T-cell (primary cell): Measurements from ENCODE around the gene KLHL24. TPM values are rescaled to one million over a fixed set of nuclear protein-coding genes. Genes with fewer than 3 reads are reported as not detected.
A peak's percentile ranks its signal among the peaks of the same experiment; 100 is the strongest.

Experiments used
- ATAC-seq, 4 experiments: fragments of 200-7000 bp in 3 of 4; fragments of 150-1000 bp in 1 of 4; cut with Tn5 transposase; replicated peaks in 1 of 4; 1 replicate in 3 of 4; 2 replicates in 1 of 4; pipeline ENCODE4 v1.10.0; 2021; ENCODE audit warnings: moderate library complexity in 3 of 4, mild to moderate bottlenecking in 2 of 4, moderate number of reproducible peaks in 1 of 4
- CTCF ChIA-PET, 2 donors: fragments of 300-600 bp; sonication (Branson Sonifier 250); formaldehyde crosslinking; loops; one replicate each; lab custom pipeline; 2022; ENCODE audit warnings: antibody characterized with exemption in 2 of 2; lab: Charles Lee
- POLR2A ChIA-PET, 2 donors: fragments of 300-600 bp; sonication (Branson Sonifier 250); formaldehyde crosslinking; loops; one replicate each; lab custom pipeline; 2022; ENCODE audit warnings: antibody characterized with exemption in 2 of 2; lab: Charles Lee
- DNase-seq, 35 experiments: peaks; one replicate each; pipeline versions ENCODE4 v3.0.0 to v3.0.0-alpha.2; 2013 to 2023
- H3K27ac ChIP-seq: one replicate; pipeline ENCODE4 v1.5.1; 2013; ENCODE audit warnings: low read length
- H3K27me3 ChIP-seq, 2 experiments: replicated peaks in 1 of 2; 1 replicate in 1 of 2; 2 replicates in 1 of 2; pipeline versions ENCODE4 v1.6.1 to v1.7.0; 2013; ENCODE audit warnings: low read length in 1 of 2, mixed read lengths in 1 of 2; ENCODE audit not compliant: control insufficient read depth in 2 of 2, insufficient read depth in 2 of 2; ENCODE audit errors: extremely low read depth in 1 of 2
- H3K36me3 ChIP-seq, 2 donors: 1 replicate in 1 of 2; 2 replicates in 1 of 2; pipeline versions ENCODE4 v1.6.1 to v1.7.0; 2013; ENCODE audit warnings: low read length in 1 of 2; ENCODE audit not compliant: control insufficient read depth in 2 of 2, insufficient read depth in 1 of 2; ENCODE audit errors: extremely low read depth in 1 of 2
- H3K4me1 ChIP-seq, 2 experiments: 1 replicate in 1 of 2; 2 replicates in 1 of 2; pipeline versions ENCODE4 v1.6.1 to v1.7.0; 2013; ENCODE audit warnings: low read length in 2 of 2, mixed read lengths in 1 of 2; ENCODE audit not compliant: insufficient read depth in 2 of 2, control insufficient read depth in 1 of 2; ENCODE audit errors: extremely low read depth in 1 of 2
- H3K4me3 ChIP-seq, 2 donors: 1 replicate in 1 of 2; 2 replicates in 1 of 2; pipeline versions ENCODE4 v1.5.1 to v1.7.0; 2013; ENCODE audit warnings: mild to moderate bottlenecking in 2 of 2, low read length in 1 of 2, moderate library complexity in 1 of 2; ENCODE audit not compliant: control insufficient read depth in 1 of 2; ENCODE audit errors: extremely low read depth in 1 of 2
- H3K9me3 ChIP-seq: 2 replicates; pipeline ENCODE4 v1.7.0; 2013
- H3K27ac Mint-ChIP-seq, 2 donors: one replicate each; pipeline ENCODE4 v1.8.0; 2020 to 2021; ENCODE audit warnings: mild to moderate bottlenecking in 2 of 2, mixed read lengths in 2 of 2
- H3K27me3 Mint-ChIP-seq, 2 donors: one replicate each; pipeline ENCODE4 v1.8.0; 2021 to 2022; ENCODE audit warnings: mixed read lengths in 2 of 2
- H3K36me3 Mint-ChIP-seq: one replicate; pipeline ENCODE4 v1.8.0; 2021; ENCODE audit warnings: mixed read lengths
- H3K4me1 Mint-ChIP-seq, 3 donors: one replicate each; pipeline ENCODE4 v1.8.0; 2020 to 2022; ENCODE audit warnings: mixed read lengths in 3 of 3, mild to moderate bottlenecking in 1 of 3
- H3K4me3 Mint-ChIP-seq, 3 donors: one replicate each; pipeline ENCODE4 v1.8.0; 2020 to 2022; ENCODE audit warnings: mild to moderate bottlenecking in 3 of 3, mixed read lengths in 3 of 3, moderate library complexity in 3 of 3
- H3K9me3 Mint-ChIP-seq, 3 donors: one replicate each; pipeline ENCODE4 v1.8.0; 2020 to 2022; ENCODE audit warnings: mixed read lengths in 3 of 3
- WGBS: methylation state at CpG from one replicate; pipeline ENCODE4 v1.1.5; 2013; ENCODE audit warnings: missing lambda C conversion rate; ENCODE audit not compliant: insufficient coverage; 5-methylcytosine and 5-hydroxymethylcytosine counted together
- total RNA-seq, 35 experiments: library from RNA in 6 of 35; stranded (reverse) in 6 of 35; fragments of 120-200 nt in 1 of 35; gene quantifications; one replicate each; pipeline versions ENCODE4 v1.2.1 to v1.2.4 and lab custom pipeline; 2013 to 2026

The KLHL24 gene
- total RNA-seq (100 to 1,000 TPM in 3 of 5 donors, 10 to 100 TPM in 2; 83.3 to 145 (median 101) TPM), total RNA-seq (lab: John Stamatoyannopoulos, UW) (11.4 to 305 (median 189) reads per million in 29 experiments)
- total RNA-seq (2013): 85.2 TPM

- Histone ChIP-seq H3K4me3 (peak within 1 kb of the TSS; percentile 85 to 86), H3K27ac (peak within 1 kb of the TSS; percentile 91), H3K36me3 (no peaks in the 10 kb centered on the region), H3K27me3 (no peaks in the 10 kb centered on the region), H3K9me3 (no peaks in the 10 kb centered on the region), H3K4me1 (peaks cover 8 to 26% of the 10 kb centered on the region in 2 experiments)
- under 1% methylated on average over 76 of the region's 76 CpGs for WGBS
- DNase-seq (peak; percentile 78 to 93 (median 86)), ATAC-seq (peak; percentile 79 to 81 (median 80))
- Mint-ChIP-seq H3K4me3 (peak within 1 kb of the TSS; percentile 91 to 92 (median 91)), H3K27me3 (no peaks in the 10 kb centered on the region), H3K9me3 (no peaks in the 10 kb centered on the region), H3K27ac (peak within 1 kb of the TSS; percentile 93 to 94), H3K4me1 (peaks cover 35 to 39% (median 38%) of the 10 kb centered on the region in 3 donors), H3K36me3 (no peaks in the 10 kb centered on the region)
- POLR2A ChIA-PET: interaction anchor here (0.6 to 2.1 kb wide), 7 partner anchors 10 to 819 kb away, joined by 3 to 20 read pairs (median 6); partner anchors contain the start of gene YEATS2 (in 1 of the 2)
- CTCF ChIA-PET: interaction anchor here in 1 of 2 donors (0.6 to 1.4 kb wide), 9 partner anchors 26 to 451 kb away, joined by 3 to 6 read pairs (median 3); partner anchors contain the start of gene YEATS2
Observed at GRCh38 chr3:183635431-183636220, at the start of gene KLHL24. TSS of gene KLHL24 (plus strand) at chr3:183635623. CDS start at chr3:183650357, 14,734 bp downstream.

GRCh38 chr3:183586477-183586876, 48.9 kb upstream of the KLHL24 start:
- Histone ChIP-seq H3K36me3 (no peaks in the 10 kb centered on the region), H3K4me1 (peaks cover 31 to 33% of the 10 kb centered on the region in 2 experiments), H3K27ac (peak overlapping the region; percentile 55), H3K9me3 (no peaks in the 10 kb centered on the region), H3K4me3 (no peak overlapping the region), H3K27me3 (no peaks in the 10 kb centered on the region)
- DNase-seq: peak in 15 of 35 experiments; percentile 3 to 42 (median 7)
- peak; percentile 95 to 96 (median 96) for ATAC-seq
- ChIA-PET CTCF (interaction anchor here in 1 of 2 donors (0.6 kb wide), 1 partner anchor 99 kb away, joined by 3 read pairs; no protein-coding TSS in a partner anchor), POLR2A (interaction anchor here in 1 of 2 donors (0.8 kb wide), 1 partner anchor 111 kb away, joined by 3 read pairs; the partner anchor contains the start of gene YEATS2)
- Mint-ChIP-seq H3K4me3 (peak overlapping the region in 2 of 3 donors; percentile 31 to 65), H3K4me1 (peaks cover 49 to 72% (median 58%) of the 10 kb centered on the region in 3 donors), H3K9me3 (no peaks in the 10 kb centered on the region), H3K27me3 (no peaks in the 10 kb centered on the region), H3K27ac (peak overlapping the region; percentile 89 to 91), H3K36me3 (no peaks in the 10 kb centered on the region)
- WGBS: 0% methylated on average over 2 of the region's 5 CpGs

- Histone ChIP-seq H3K4me3 (no peak overlapping the region), H3K9me3 (no peaks in the 10 kb centered on the region), H3K27ac (peak overlapping the region; percentile 55), H3K27me3 (no peaks in the 10 kb centered on the region), H3K36me3 (no peaks in the 10 kb centered on the region), H3K4me1 (peaks cover 35% of the 10 kb centered on the region in 2 experiments)
- 64% methylated on average over 2 of the region's 2 CpGs for WGBS
- Mint-ChIP-seq H3K36me3 (no peaks in the 10 kb centered on the region), H3K27me3 (no peaks in the 10 kb centered on the region), H3K4me3 (peak overlapping the region in 1 of 3 donors; percentile 65), H3K9me3 (no peaks in the 10 kb centered on the region), H3K27ac (peak overlapping the region; percentile 89 to 91), H3K4me1 (peaks cover 55 to 81% (median 66%) of the 10 kb centered on the region in 3 donors)
- ChIA-PET POLR2A (no interaction called here), CTCF (interaction anchor here in 1 of 2 donors (0.6 kb wide), 1 partner anchor 100 kb away, joined by 3 read pairs; no protein-coding TSS in a partner anchor)
- ATAC-seq (peak; percentile 39 to 71 (median 52)), DNase-seq (peak in 2 of 35 experiments; percentile 10 to 33)
Observed at GRCh38 chr3:183587336-183587735, 48.1 kb upstream of the KLHL24 start.

GRCh38 chr3:183590442-183590841, 45.0 kb upstream of the KLHL24 start:
- POLR2A ChIA-PET: no interaction called here
- Mint-ChIP-seq H3K27me3 (no peaks in the 10 kb centered on the region), H3K27ac (peak overlapping the region; percentile 11 to 39), H3K9me3 (no peaks in the 10 kb centered on the region), H3K4me3 (no peak overlapping the region), H3K4me1 (peaks cover 46 to 56% (median 53%) of the 10 kb centered on the region in 3 donors), H3K36me3 (no peaks in the 10 kb centered on the region)
- Histone ChIP-seq H3K27me3 (no peaks in the 10 kb centered on the region), H3K9me3 (no peaks in the 10 kb centered on the region), H3K4me3 (no peak overlapping the region), H3K36me3 (no peaks in the 10 kb centered on the region), H3K27ac (no peak overlapping the region), H3K4me1 (peaks cover 28 to 35% of the 10 kb centered on the region in 2 experiments)
- WGBS: 96% methylated on average over 5 of the region's 6 CpGs
- CTCF ChIA-PET: interaction anchor here in 1 of 2 donors (0.6 to 0.7 kb wide), 2 partner anchors 101 to 121 kb away, joined by 7 to 9 read pairs; no protein-coding TSS in a partner anchor
- DNase-seq (no peak), ATAC-seq (no peak)

GRCh38 chr3:183591881-183592521, 43.4 kb upstream of the KLHL24 start:
- peaks cover 34 to 41% (median 38%) of the 10 kb centered on the region in 3 donors for H3K4me1 Mint-ChIP-seq
- H3K9me3 Mint-ChIP-seq: no peaks in the 10 kb centered on the region
- H3K27me3 Mint-ChIP-seq: no peaks in the 10 kb centered on the region
- peak overlapping the region in 1 of 2 donors; percentile 9 for H3K4me3 ChIP-seq
- H3K4me1 ChIP-seq: peaks cover 21 to 26% of the 10 kb centered on the region in 2 experiments
- CTCF ChIA-PET: interaction anchor here (0.6 to 1.3 kb wide), 9 partner anchors 12 to 407 kb away, joined by 3 to 4 read pairs (median 3); no protein-coding TSS in a partner anchor
- POLR2A ChIA-PET: interaction anchor here in 1 of 2 donors (1.1 kb wide), 1 partner anchor 44 kb away, joined by 3 read pairs; the partner anchor contains the start of gene KLHL24
- no peak overlapping the region for H3K27ac ChIP-seq
- ATAC-seq: no peak
- H3K36me3 ChIP-seq: no peaks in the 10 kb centered on the region
- H3K9me3 ChIP-seq: no peaks in the 10 kb centered on the region
- WGBS: 29% methylated on average over 5 of the region's 6 CpGs
- no peaks in the 10 kb centered on the region for H3K36me3 Mint-ChIP-seq
- peak overlapping the region in 1 of 2 donors; percentile 59 for H3K27ac Mint-ChIP-seq
- H3K4me3 Mint-ChIP-seq: peak overlapping the region in 2 of 3 donors; percentile 63 to 71
- no peaks in the 10 kb centered on the region for H3K27me3 ChIP-seq
- peak in 2 of 35 experiments; percentile 8 to 59 for DNase-seq
